NOMO-1 (cell line): ENCODE data around the gene OR6X1.
"Not testable (repeated sequence)": the region's sequence is repeated elsewhere in the genome, so short reads cannot be mapped to it uniquely, and the experiment has no call there.

Source experiments
- DNase-seq, 2 experiments: peaks; one replicate each; lab custom pipeline; 2025; ENCODE audit not compliant: unreplicated experiment in 2 of 2; lab: John Stamatoyannopoulos, UW

Gene OR6X1

GRCh38 chr11:123755344-123755743, 1.0 kb upstream of the OR6X1 start:
- no peak for DNase-seq

- DNase-seq, result no peak
Observed at GRCh38 chr11:123753110-123753509, 1.2 kb downstream of the OR6X1 start.

GRCh38 chr11:123751781-123752180, 2.5 kb downstream of the OR6X1 start:
- DNase-seq, result no peak

- DNase-seq, result not testable (repeated sequence)
Observed at GRCh38 chr11:123748349-123748748, 6.0 kb downstream of the OR6X1 start.

GRCh38 chr11:123745764-123746451, 8.4 kb downstream of the OR6X1 start:
- no peak for DNase-seq

- no peak for DNase-seq
Observed at GRCh38 chr11:123742724-123743120, 11.6 kb downstream of the OR6X1 start.

GRCh38 chr11:123742031-123742723, 12.1 kb downstream of the OR6X1 start:
- no peak for DNase-seq

- peak; percentile 78 to 90 for DNase-seq
Observed at GRCh38 chr11:123741159-123742030, 12.9 kb downstream of the OR6X1 start, which contains the start of gene ZNF202. Gene ZNF202, minus strand, starts transcription at chr11:123741660. Its CDS starts 10,772 bp downstream, at chr11:123730888.

GRCh38 chr11:123740787-123741158, 13.5 kb downstream of the OR6X1 start:
- DNase-seq, result no peak

- DNase-seq, result no peak
Observed at GRCh38 chr11:123738374-123738773, 15.9 kb downstream of the OR6X1 start.

GRCh38 chr11:123736769-123737168, 17.5 kb downstream of the OR6X1 start:
- no peak for DNase-seq

GRCh38 chr11:123729602-123730001, 24.7 kb downstream of the OR6X1 start:
- DNase-seq, result no peak

GRCh38 chr11:123725995-123726655, 28.2 kb downstream of the OR6X1 start:
- no peak for DNase-seq

- DNase-seq, result no peak
Observed at GRCh38 chr11:123719452-123719851, 34.9 kb downstream of the OR6X1 start.

GRCh38 chr11:123718469-123718868, 35.8 kb downstream of the OR6X1 start:
- DNase-seq, result no peak

- no peak for DNase-seq
Observed at GRCh38 chr11:123718063-123718462, 36.3 kb downstream of the OR6X1 start.

- DNase-seq, result not testable (repeated sequence)
Observed at GRCh38 chr11:123712627-123713026, 41.7 kb downstream of the OR6X1 start.

- peak; percentile 35 to 63 for DNase-seq
Observed at GRCh38 chr11:123707606-123708205, 46.6 kb downstream of the OR6X1 start.

GRCh38 chr11:123707206-123707605, 47.1 kb downstream of the OR6X1 start:
- no peak for DNase-seq

- DNase-seq, result no peak
Observed at GRCh38 chr11:123704341-123704740, 50.0 kb downstream of the OR6X1 start.
